ENCODE data around the gene BBOX1.

DNA sequence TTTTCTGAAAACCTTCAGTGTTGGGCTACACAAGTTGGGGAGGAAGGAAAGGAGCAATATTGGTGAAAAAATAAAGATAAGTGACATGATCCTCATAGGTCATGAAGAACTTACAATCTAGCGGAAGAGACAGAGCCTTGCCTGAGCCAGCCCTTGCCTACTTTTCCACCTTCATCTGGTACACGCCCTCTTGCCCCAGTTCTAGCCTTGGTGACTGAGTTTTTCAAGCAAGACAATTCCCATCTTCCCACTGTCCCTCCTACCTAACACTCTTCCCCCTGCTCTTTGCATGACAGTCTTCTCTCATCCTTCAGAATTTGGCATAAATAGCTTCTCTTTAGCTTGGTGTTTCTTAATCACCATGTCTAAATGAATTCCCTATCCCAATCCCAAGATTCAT is 42.6 kb downstream of the BBOX1 start:
- TF ChIP-seq CTCF (IDR thresholded peaks at IDR 0.05; ENCODE audit: poor library complexity, severe bottlenecking) (no peak), POLR2AphosphoS5 (IDR thresholded peaks at IDR 0.05) (no peak)

Measured in neural cell (in vitro differentiated cells).